LoVo (cell line): ENCODE results near the gene RNU5B-1.
A peak's percentile ranks its signal among the peaks of the same experiment; 100 is the strongest.

Source experiments
- DNase-seq: peaks from one replicate; pipeline ENCODE4 v3.0.0-alpha.2; 2016; ENCODE audit warnings: low spot score

RNU5B-1 gene

GRCh38 chr15:65289261-65289854 is 15.1 kb upstream of the RNU5B-1 start:
- no peak for DNase-seq

- no peak for DNase-seq
These were observed 14.2 kb upstream of the RNU5B-1 start for GRCh38 chr15:65290228-65290627.

- DNase-seq: no peak
These were observed 11.4 kb upstream of the RNU5B-1 start for GRCh38 chr15:65292938-65293518.

- DNase-seq: no peak
These were observed 5.7 kb upstream of the RNU5B-1 start for GRCh38 chr15:65298731-65299130.

GRCh38 chr15:65300924-65301441 is 3.5 kb upstream of the RNU5B-1 start:
- no peak for DNase-seq

- no peak for DNase-seq
These were observed 2.4 kb upstream of the RNU5B-1 start for GRCh38 chr15:65302061-65302460.

GRCh38 chr15:65303687-65304380 is 643 bp upstream of the RNU5B-1 start:
- DNase-seq: peak; percentile 70

- peak; percentile 77 for DNase-seq
These were observed 777 bp downstream of the RNU5B-1 start for GRCh38 chr15:65305150-65305758.

GRCh38 chr15:65305776-65306175 is 1.3 kb downstream of the RNU5B-1 start:
- DNase-seq: no peak

- DNase-seq: no peak
These were observed 2.1 kb downstream of the RNU5B-1 start for GRCh38 chr15:65306551-65306950.

GRCh38 chr15:65307978-65308377 is 3.5 kb downstream of the RNU5B-1 start:
- peak; percentile 30 for DNase-seq

- DNase-seq: no peak
These were observed 5.5 kb downstream of the RNU5B-1 start for GRCh38 chr15:65309882-65310418.

- DNase-seq: no peak
These were observed 6.1 kb downstream of the RNU5B-1 start for GRCh38 chr15:65310431-65311137.

GRCh38 chr15:65311760-65312159 is 7.3 kb downstream of the RNU5B-1 start:
- DNase-seq: no peak

- DNase-seq: no peak
These were observed 8.0 kb downstream of the RNU5B-1 start for GRCh38 chr15:65312400-65312916.

- peak; percentile 86 for DNase-seq
These were observed 14.4 kb downstream of the RNU5B-1 start for GRCh38 chr15:65318870-65319356.

GRCh38 chr15:65323071-65323511 is 18.6 kb downstream of the RNU5B-1 start:
- DNase-seq: no peak

GRCh38 chr15:65326117-65326526 is 21.6 kb downstream of the RNU5B-1 start:
- DNase-seq: no peak

GRCh38 chr15:65326818-65327217 is 22.3 kb downstream of the RNU5B-1 start:
- DNase-seq: no peak

- no peak for DNase-seq
These were observed 23.3 kb downstream of the RNU5B-1 start for GRCh38 chr15:65327651-65328393.
